Heart left ventricle (tissue), 16 donors: ENCODE results near the gene CTTN. TPM values are rescaled to one million over a fixed set of nuclear protein-coding genes. Genes with fewer than 3 reads are reported as not detected.
A peak's percentile ranks its signal among the peaks of the same experiment; 100 is the strongest.

Source experiments
- ATAC-seq, 4 donors: fragments of 200-7000 bp; cut with Tn5 transposase; one replicate each; pipeline ENCODE4 v1.9.1; 2020 to 2022; ENCODE audit warnings: moderate library complexity in 4 of 4, mild to moderate bottlenecking in 3 of 4, moderate number of reproducible peaks in 1 of 4
- DNase-seq, 5 donors: peaks; one replicate each; pipeline ENCODE4 v3.0.0-alpha.2; 2020
- H3K27ac ChIP-seq, 12 donors: fragments of 200-600 bp; sonication (generic) in 4 of 12; one replicate each; pipeline versions ENCODE4 v1.5.0 to v1.8.0; 2016 to 2022; ENCODE audit warnings: mild to moderate bottlenecking in 2 of 12
- H3K27me3 ChIP-seq, 9 donors: fragments of 200-600 bp; sonication (generic) in 2 of 9; one replicate each; pipeline versions ENCODE4 v1.5.1 to v1.8.0; 2016 to 2022; ENCODE audit warnings: mild to moderate bottlenecking in 3 of 9
- H3K36me3 ChIP-seq, 9 donors: fragments of 200-600 bp; sonication (generic) in 2 of 9; one replicate each; pipeline versions ENCODE4 v1.5.0 to v1.8.0; 2018 to 2022; ENCODE audit warnings: mild to moderate bottlenecking in 2 of 9
- H3K4me1 ChIP-seq, 12 donors: fragments of 200-600 bp; sonication (generic) in 4 of 12; one replicate each; pipeline versions ENCODE4 v1.5.0 to v1.8.0; 2016 to 2022; ENCODE audit warnings: mild to moderate bottlenecking in 3 of 12
- H3K4me3 ChIP-seq, 12 donors: fragments of 200-600 bp; sonication (generic) in 4 of 12; one replicate each; pipeline versions ENCODE4 v1.5.0 to v1.8.0; 2017 to 2022; ENCODE audit warnings: mild to moderate bottlenecking in 9 of 12, moderate library complexity in 4 of 12
- H3K9me3 ChIP-seq, 12 donors: fragments of 200-600 bp; sonication (generic) in 4 of 12; one replicate each; pipeline versions ENCODE4 v1.5.0 to v1.8.0; 2016 to 2022; ENCODE audit warnings: mild to moderate bottlenecking in 1 of 12
- CTCF ChIP-seq, 12 donors: fragments of 200-600 bp; sonication (generic) in 4 of 12; IDR thresholded peaks; one replicate each; pipeline versions ENCODE4 v1.5.0 to v1.8.0; 2018 to 2022; ENCODE audit warnings: antibody characterized with exemption in 12 of 12, mild to moderate bottlenecking in 5 of 12
- POLR2A ChIP-seq, 2 donors: fragments of 450-650 bp; IDR thresholded peaks; one replicate each; pipeline ENCODE4 v1.6.1; 2017; ENCODE audit warnings: antibody characterized with exemption in 2 of 2, mild to moderate bottlenecking in 2 of 2, moderate library complexity in 2 of 2
- WGBS, 4 donors: extraction: QIAGEN DNeasy Blood & Tissue Kit in 2 of 4; methylation state at CpG; one replicate each; pipeline versions ENCODE4 v1.1.5 to v1.1.7; 2013 to 2018; 5-methylcytosine and 5-hydroxymethylcytosine counted together
- intact Hi-C, 10 donors: fragments of 100-400 bp; cut with DNase I; formaldehyde crosslinking; loops; one replicate each; pipeline versions ENCODE4 v1.11.1 to v1.14.2; 2022
- polyA plus RNA-seq, 2 donors: library from polyadenylated mRNA; stranded (reverse); fragments of 200-250 nt; gene quantifications; one replicate each; pipeline ENCODE4 v1.2.3, GENCODE V29; 2013
- total RNA-seq, 9 donors: library from RNA; depleted of rRNA in 2 of 9; stranded (reverse); fragments of >200 nt in 2 of 9; fragmentation: NEBNext Ultra II Directional in 3 of 9; extraction: Animal tissue kit (Norgen Biotek cat#: 25700) in 3 of 9; gene quantifications; one replicate each; pipeline versions ENCODE4 v1.1.0 to v1.2.4, GENCODE V29; 2016 to 2023
- donor health status: ischemic (EF 13 %, LVEDD 7.1; RV severe dilation, severe dysfunction).
- donor health status: healthy with polysubstance abuse.
- donor health status: DM: no; HTN: yes; CAD: no.
- donor health status: DM: no; HTN: no; CAD: no.
- donor health status: ischemic (EF 25% LVEDD 6.9; RV normal size, moderate dysfunction).
- donor health status: ischemic (EF 25% LVEDD 5.7; RV mildly dilated, moderate dysfunction).
- donor health status: healthy.
- donor health status: DM: yes; HTN: yes; CAD: no.
- donor health status: ischemic (EF 35%, LVEDD 5.7; RV mildly dilated, moderate dysfunction).
- donor health status: nonischemic (EF 11% LVEDD 7.7; RV severe dilation, severe dysfunction).
- donor health status: DM: yes; HTN: yes; CAD: no.
- donor health status: PGD.
- donor health status: ischemic (EF 29% LVEDD 5.4; RV normal size, mild dysfunction).
- donor health status: nonischemic (EF 23%, LVEDD 6.1; RV moderate dilation, normal function).

CTTN gene
- total and polyA plus RNA-seq, 11 donors: 77.3 to 186 (median 133) TPM

- no peak for ATAC-seq
- Histone ChIP-seq H3K4me3 (no peak overlapping the region), H3K9me3 (no peaks in the 10 kb centered on the region), H3K27ac (no peak overlapping the region), H3K27me3 (peaks cover 0 to 10% (median 0%) of the 10 kb centered on the region in 9 donors), H3K4me1 (peaks cover 0 to 5% (median 0%) of the 10 kb centered on the region in 12 donors), H3K36me3 (peaks cover 5 to 100% (median 92%) of the 10 kb centered on the region in 9 donors)
- intact Hi-C loops: no loop called here
- WGBS, 4 donors: 71 to 80% (median 75%) methylated on average over 6 to 8 of the region's 8 CpGs
- DNase-seq: peak in 1 of 5 donors; percentile 26
- TF ChIP-seq CTCF (IDR thresholded peaks at IDR 0.05): no peak
- TF ChIP-seq POLR2A (IDR thresholded peaks at IDR 0.05): no peak
Observed at GRCh38 chr11:70429428-70429705, 31.0 kb downstream of the CTTN start.

GRCh38 chr11:70429724-70430521, 31.6 kb downstream of the CTTN start:
- intact Hi-C loops: no loop called here
- Histone ChIP-seq H3K36me3 (peaks cover 5 to 100% (median 90%) of the 10 kb centered on the region in 9 donors), H3K9me3 (no peaks in the 10 kb centered on the region), H3K27ac (no peak overlapping the region), H3K27me3 (peaks cover 0 to 7% (median 0%) of the 10 kb centered on the region in 9 donors), H3K4me3 (no peak overlapping the region), H3K4me1 (peaks cover 0 to 8% (median 0%) of the 10 kb centered on the region in 12 donors)
- TF ChIP-seq POLR2A (IDR thresholded peaks at IDR 0.05) (no peak), CTCF (IDR thresholded peaks at IDR 0.05) (no peak)
- WGBS, 4 donors: 85 to 87% (median 87%) methylated on average over 10 to 11 of the region's 11 CpGs
- peak in 1 of 5 donors; percentile 20 for DNase-seq
- no peak for ATAC-seq

GRCh38 chr11:70430671-70431574, 32.6 kb downstream of the CTTN start:
- ATAC-seq: no peak
- H3K4me3 ChIP-seq: no peak overlapping the region
- TF ChIP-seq CTCF (IDR thresholded peaks at IDR 0.05) (no peak), POLR2A (IDR thresholded peaks at IDR 0.05) (no peak)
- peak in 1 of 5 donors; percentile 12 for DNase-seq
- H3K36me3 ChIP-seq: peaks cover 8 to 100% (median 90%) of the 10 kb centered on the region in 9 donors
- intact Hi-C loops: no loop called here
- H3K27ac ChIP-seq: no peak overlapping the region
- H3K4me1 ChIP-seq: peaks cover 0 to 8% (median 0%) of the 10 kb centered on the region in 12 donors
- 94 to 97% (median 96%) methylated on average over 23 to 25 of the region's 25 CpGs for WGBS, 4 donors
- no peaks in the 10 kb centered on the region for H3K9me3 ChIP-seq
- H3K27me3 ChIP-seq: peaks cover 0 to 4% (median 0%) of the 10 kb centered on the region in 9 donors

GRCh38 chr11:70431611-70432010, 33.3 kb downstream of the CTTN start:
- intact Hi-C loops: no loop called here
- Histone ChIP-seq H3K4me3 (no peak overlapping the region), H3K4me1 (peaks cover 0 to 8% (median 0%) of the 10 kb centered on the region in 12 donors), H3K27ac (no peak overlapping the region), H3K27me3 (peaks cover 0 to 4% (median 0%) of the 10 kb centered on the region in 9 donors), H3K9me3 (no peaks in the 10 kb centered on the region), H3K36me3 (peaks cover 10 to 100% (median 92%) of the 10 kb centered on the region in 9 donors)
- ATAC-seq (no peak), DNase-seq (peak in 1 of 5 donors; percentile 20)
- TF ChIP-seq POLR2A (IDR thresholded peaks at IDR 0.05): no peak
- TF ChIP-seq CTCF (IDR thresholded peaks at IDR 0.05): no peak
- 95 to 97% (median 96%) methylated on average over 12 of the region's 12 CpGs for WGBS, 4 donors
